Activated T-helper 1 cell treated with anti-CD3 and anti-CD28 coated beads, Interleukin-12 subunit alpha, Interleukin-12 subunit beta, Interleukin-2, Interleukin-4 antibody, amounts not matched to agents 30 ng/mL and 10 ng/mL and 1 ng/mL, durations not matched to agents 14 hours and 24 hours and 36 hours (primary cell): Measurements from ENCODE around the gene PLPPR2. TPM values are rescaled to one million over a fixed set of nuclear protein-coding genes. Genes with fewer than 3 reads are reported as not detected.
"Not testable (repeated sequence)": the region's sequence is repeated elsewhere in the genome, so short reads cannot be mapped to it uniquely, and the experiment has no call there.

Experiments used
- DNase-seq: peaks from one replicate; pipeline ENCODE4 v3.0.0; 2021; ENCODE audit warnings: low spot score
- H3K27ac Mint-ChIP-seq: one replicate; pipeline ENCODE4 v1.8.0; 2021; ENCODE audit warnings: mild to moderate bottlenecking, mixed read lengths
- H3K27me3 Mint-ChIP-seq: one replicate; pipeline ENCODE4 v1.8.0; 2022; ENCODE audit warnings: mild to moderate bottlenecking, moderate library complexity, mixed read lengths; ENCODE audit not compliant: insufficient read depth
- H3K36me3 Mint-ChIP-seq: one replicate; pipeline ENCODE4 v1.8.0; 2021; ENCODE audit warnings: low read depth, mixed read lengths
- H3K4me1 Mint-ChIP-seq: one replicate; pipeline ENCODE4 v1.8.0; 2021; ENCODE audit warnings: low read depth, mixed read lengths
- H3K4me3 Mint-ChIP-seq: one replicate; pipeline ENCODE4 v1.8.0; 2021; ENCODE audit warnings: mild to moderate bottlenecking, moderate library complexity, mixed read lengths
- H3K9me3 Mint-ChIP-seq: one replicate; pipeline ENCODE4 v1.8.0; 2021; ENCODE audit warnings: mixed read lengths
- intact Hi-C: fragments of 100-400 bp; cut with micrococcal nuclease; formaldehyde crosslinking; loops from one replicate; pipeline ENCODE4 v1.15.1; 2024
- total RNA-seq: library from RNA; stranded (reverse); gene quantifications from 2 replicates; pipeline ENCODE4 v1.2.3, GENCODE V29; 2022

Gene PLPPR2
- total RNA-seq, 1 donor from 2014 or later = 2.0 TPM

DNA sequence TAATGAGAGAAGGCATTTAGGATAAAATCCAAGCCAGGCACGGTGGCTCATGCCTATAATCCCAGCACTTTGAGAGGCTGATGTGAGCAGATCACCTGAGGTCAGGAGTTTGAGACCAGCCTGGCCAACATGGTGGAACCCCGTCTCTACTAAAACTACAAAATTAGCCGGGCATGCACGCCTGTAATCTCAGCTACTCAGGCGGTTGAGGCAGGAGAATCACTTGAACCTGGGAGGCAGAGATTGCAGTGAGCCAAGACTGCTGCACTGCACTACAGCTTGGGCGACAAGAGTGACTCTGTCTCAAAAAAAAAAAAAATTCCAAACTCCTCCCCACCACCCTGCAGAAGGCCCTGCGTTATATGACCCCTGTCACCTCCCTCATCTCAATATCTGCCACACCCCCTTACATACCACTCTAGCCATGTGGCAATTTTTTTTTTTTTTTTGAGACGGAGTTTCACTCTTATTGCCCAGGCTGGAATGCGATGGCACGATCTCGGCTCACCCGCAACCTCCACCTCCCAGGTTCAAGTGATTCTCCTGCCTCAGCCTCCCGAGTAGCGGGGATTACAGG lies 24.1 kb downstream of the PLPPR2 start:
- intact Hi-C loops, H3K27me3 Mint-ChIP-seq, H3K9me3 Mint-ChIP-seq, H3K4me3 Mint-ChIP-seq, DNase-seq: not testable (repeated sequence)
- peak overlapping the region; percentile 27 for H3K27ac Mint-ChIP-seq
- H3K36me3 Mint-ChIP-seq = peaks cover 19% of the 10 kb centered on the region
- peaks cover 36% of the 10 kb centered on the region for H3K4me1 Mint-ChIP-seq

DNA sequence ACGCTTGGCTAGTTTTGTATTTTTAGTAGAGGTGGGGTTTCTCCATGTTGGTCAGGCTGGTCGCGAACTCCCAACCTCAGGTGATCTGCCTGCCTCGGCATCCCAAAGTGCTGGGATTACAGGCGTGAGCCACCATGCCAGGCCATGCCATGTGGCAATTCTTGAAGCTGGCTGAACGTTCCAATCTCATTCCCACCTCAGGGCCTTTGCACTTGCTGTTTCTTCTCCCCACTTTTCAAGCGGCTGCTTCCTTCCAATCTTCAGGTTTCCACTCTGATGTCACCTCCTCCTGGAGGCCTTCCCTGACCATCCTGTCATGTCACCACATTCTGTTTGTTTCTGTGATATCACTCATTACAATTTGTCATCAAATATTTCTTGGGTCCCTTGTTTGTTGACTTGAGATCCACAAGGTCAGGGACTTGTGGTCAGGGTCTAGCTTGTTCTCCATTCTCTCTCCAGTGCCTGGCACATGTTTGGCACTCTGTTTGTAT lies 24.7 kb downstream of the PLPPR2 start:
- Mint-ChIP-seq H3K4me1 (peaks cover 36% of the 10 kb centered on the region), H3K4me3 (peak overlapping the region; percentile 88), H3K36me3 (peaks cover 19% of the 10 kb centered on the region), H3K27ac (peak overlapping the region; percentile 100), H3K9me3 (no peaks in the 10 kb centered on the region), H3K27me3 (peaks cover 13% of the 10 kb centered on the region)
- intact Hi-C loops = no loop called here
- DNase-seq = no peak

DNA sequence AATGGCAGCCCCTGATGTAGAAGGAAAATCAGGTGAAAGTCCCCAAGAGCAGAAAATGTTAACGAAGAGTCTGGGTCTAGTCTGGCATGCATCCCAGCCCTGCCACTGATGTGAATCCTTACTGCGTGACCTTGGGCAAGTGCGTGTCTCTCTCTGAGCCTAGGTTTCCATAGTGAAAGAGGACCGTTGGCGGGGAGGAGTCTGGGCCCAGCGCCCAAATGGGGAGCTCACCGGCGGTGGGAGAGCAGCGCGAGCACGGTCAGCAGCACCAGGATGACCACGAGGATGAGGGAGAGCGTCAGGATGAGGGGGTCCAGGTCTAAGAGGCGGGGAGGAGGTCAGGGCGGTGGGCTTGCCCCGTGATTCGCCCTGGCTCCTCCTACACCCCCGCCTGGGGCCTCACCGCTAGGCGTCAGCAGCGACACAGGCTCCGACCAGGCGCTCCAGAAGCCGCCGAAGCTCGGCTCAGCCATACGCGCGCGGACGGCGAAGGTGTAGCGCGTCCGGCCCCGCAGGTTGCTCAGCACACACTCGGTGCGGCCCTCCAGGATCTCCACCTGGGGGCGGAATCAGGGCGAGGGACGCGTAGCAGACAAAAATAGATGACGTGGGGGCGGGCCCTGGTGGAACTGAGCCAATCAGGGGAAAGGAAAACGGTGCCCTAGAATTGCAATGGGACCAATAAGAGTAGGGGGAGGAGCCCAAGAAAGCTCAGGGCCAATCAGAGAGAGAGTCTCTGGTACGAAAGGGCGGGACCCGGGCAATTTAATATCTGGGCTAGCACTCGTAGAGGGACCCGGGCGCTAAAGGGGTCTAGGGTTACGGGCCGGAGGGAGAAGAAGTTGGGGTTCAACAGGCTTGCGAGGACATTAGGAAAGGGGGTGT lies 25.7 kb downstream of the PLPPR2 start:
- H3K9me3 Mint-ChIP-seq = no peaks in the 10 kb centered on the region
- peaks cover 32% of the 10 kb centered on the region for H3K4me1 Mint-ChIP-seq
- H3K27me3 Mint-ChIP-seq = peaks cover 16% of the 10 kb centered on the region
- peak; percentile 96 for DNase-seq
- intact Hi-C loops = loop anchor here (1.0 kb wide), 6 partner anchors 35 to 258 kb away; partner anchors contain the start of genes CCDC159, ODAD3, PRKCSH and TMEM205
- H3K27ac Mint-ChIP-seq = peak overlapping the region; percentile 100
- peak overlapping the region; percentile 88 for H3K4me3 Mint-ChIP-seq
- H3K36me3 Mint-ChIP-seq = peaks cover 15% of the 10 kb centered on the region

DNA sequence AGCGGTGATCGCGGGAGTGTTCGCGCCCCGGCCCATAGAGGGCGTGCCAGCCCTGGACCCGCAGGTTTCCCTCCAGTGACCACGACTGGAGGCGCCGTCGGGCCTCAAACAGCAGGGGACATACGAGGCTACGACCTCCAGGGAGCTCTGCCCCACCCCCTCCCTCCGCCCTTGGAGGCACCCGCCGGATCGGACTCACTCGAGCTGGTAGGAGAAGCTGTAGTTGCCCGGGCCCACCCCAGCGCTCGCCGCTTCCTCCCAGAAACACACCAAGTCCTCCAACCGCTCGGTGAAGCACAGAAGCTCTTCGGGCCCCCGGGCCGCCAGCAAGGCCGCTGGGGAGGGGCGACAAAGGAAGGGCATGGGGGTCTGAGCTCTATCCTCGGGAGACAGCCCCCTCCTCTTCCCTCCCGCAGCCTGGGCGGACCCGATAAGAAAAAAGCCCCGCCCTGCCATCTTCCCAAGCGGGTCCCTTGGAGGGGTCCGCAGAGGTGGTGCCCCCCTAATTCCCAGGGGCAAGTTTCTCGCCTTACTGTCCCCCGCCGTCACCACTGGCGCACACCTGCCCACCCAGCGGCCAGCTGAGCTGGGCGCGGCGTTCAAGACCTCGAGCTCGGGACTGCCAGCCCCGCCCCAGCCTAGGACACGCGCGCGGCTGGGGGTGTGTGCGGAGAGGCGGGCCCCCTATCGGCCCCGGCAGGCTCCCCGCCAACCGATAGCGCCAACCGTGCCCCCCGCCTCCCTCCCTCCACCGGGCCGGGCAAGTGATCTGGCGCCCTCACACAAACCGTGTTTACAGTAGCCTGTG lies 27.9 kb downstream of the PLPPR2 start:
- Mint-ChIP-seq H3K9me3 (no peaks in the 10 kb centered on the region), H3K27me3 (peaks cover 22% of the 10 kb centered on the region), H3K27ac (peak overlapping the region; percentile 74), H3K36me3 (peaks cover 6% of the 10 kb centered on the region), H3K4me1 (peaks cover 19% of the 10 kb centered on the region), H3K4me3 (peak overlapping the region; percentile 80)
- DNase-seq = no peak
- intact Hi-C loops = loop anchor here (2.0 kb wide), 1 partner anchor 186 kb away; the partner anchor contains the start of gene KANK2

DNA sequence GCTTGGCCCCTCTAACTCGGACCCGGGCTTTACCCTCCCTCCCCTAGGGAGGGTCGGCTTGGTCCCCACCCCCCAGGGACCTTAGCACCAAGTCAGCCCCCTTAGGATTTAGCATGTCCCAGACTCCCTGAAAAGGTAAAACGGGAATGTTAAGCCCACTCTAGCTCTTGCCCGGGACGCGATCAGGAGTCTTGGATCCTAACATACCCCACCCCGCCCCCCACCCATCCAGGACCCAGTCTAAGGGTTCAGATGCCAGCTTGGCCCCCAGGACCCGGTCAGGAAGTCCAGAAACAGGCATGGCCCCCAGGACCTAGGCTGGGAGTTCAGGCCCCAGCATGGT lies 28.4 kb downstream of the PLPPR2 start:
- H3K4me3 Mint-ChIP-seq = no peak overlapping the region
- no peaks in the 10 kb centered on the region for H3K9me3 Mint-ChIP-seq
- intact Hi-C loops = loop anchor here (2.0 kb wide), 1 partner anchor 187 kb away; the partner anchor contains the start of gene KANK2
- H3K4me1 Mint-ChIP-seq = peaks cover 14% of the 10 kb centered on the region
- no peak for DNase-seq
- peaks cover 22% of the 10 kb centered on the region for H3K27me3 Mint-ChIP-seq
- no peak overlapping the region for H3K27ac Mint-ChIP-seq
- H3K36me3 Mint-ChIP-seq = peaks cover 5% of the 10 kb centered on the region

DNA sequence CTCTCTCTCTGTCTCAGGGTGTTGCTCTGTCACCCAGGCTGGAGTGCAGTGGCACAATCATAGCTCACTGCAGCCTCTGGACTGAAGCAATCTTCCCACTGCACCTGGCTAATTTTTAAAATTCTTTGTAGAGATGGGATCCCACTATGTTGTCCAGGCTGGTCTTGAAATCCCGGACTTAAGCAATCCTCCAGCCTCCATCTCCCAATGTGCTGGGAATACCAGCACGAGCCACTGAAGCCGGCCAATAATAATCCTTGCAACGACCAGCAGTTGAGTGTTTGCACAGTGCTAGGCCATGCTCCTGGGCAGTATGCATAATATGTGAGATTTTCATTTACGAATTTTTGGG lies 29.5 kb downstream of the PLPPR2 start:
- Mint-ChIP-seq H3K9me3 (no peaks in the 10 kb centered on the region), H3K36me3 (peaks cover 4% of the 10 kb centered on the region), H3K4me1 (peaks cover 8% of the 10 kb centered on the region), H3K4me3 (no peak overlapping the region), H3K27ac (no peak overlapping the region), H3K27me3 (peaks cover 22% of the 10 kb centered on the region)
- intact Hi-C loops = no loop called here
- no peak for DNase-seq

DNA sequence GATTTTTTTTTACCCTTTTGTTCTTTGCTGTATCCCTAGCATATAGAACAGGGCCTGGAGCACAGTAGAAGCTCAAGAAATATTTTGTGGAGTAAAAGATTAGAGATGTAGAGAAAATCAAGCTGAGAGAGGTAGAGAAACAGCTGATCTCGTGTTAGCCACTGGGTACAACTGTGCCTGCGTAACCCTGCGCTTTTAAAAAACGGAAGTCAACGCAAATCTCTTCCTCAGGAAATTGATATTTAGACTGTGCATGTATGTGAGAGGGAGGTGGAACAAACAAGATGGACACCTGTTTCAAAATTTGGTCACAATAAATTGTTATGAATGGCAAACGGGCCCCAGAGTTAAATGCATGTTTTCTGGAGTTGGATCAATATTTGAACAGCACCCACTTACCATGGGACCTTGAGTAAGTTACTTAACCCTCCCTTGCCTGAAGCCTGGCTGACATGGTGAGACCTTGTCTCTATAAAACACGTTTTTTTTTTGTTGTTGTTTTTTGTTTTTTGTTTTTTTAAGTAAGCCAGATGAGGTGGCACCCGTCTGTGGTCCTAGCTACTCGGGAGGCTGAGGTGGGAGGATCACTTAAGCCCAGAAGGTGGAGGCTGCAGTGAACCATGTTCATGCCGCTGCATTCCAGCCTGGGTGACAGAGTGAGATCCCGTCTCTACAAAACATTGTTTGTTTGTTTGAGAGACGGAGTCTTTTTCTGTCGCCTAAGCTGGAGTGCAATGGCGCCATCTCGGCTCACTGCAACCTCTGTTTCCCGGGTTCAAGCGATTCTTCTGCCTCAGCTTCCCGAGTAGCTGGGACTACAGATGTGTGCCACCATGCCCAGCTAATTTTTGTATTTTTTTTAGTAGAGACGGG lies 32.2 kb downstream of the PLPPR2 start:
- no peaks in the 10 kb centered on the region for H3K4me1 Mint-ChIP-seq
- no peak overlapping the region for H3K4me3 Mint-ChIP-seq
- intact Hi-C loops = no loop called here
- no peak for DNase-seq
- H3K27ac Mint-ChIP-seq = no peak overlapping the region
- H3K27me3 Mint-ChIP-seq = peaks cover 22% of the 10 kb centered on the region
- H3K9me3 Mint-ChIP-seq = no peaks in the 10 kb centered on the region
- H3K36me3 Mint-ChIP-seq = no peaks in the 10 kb centered on the region

DNA sequence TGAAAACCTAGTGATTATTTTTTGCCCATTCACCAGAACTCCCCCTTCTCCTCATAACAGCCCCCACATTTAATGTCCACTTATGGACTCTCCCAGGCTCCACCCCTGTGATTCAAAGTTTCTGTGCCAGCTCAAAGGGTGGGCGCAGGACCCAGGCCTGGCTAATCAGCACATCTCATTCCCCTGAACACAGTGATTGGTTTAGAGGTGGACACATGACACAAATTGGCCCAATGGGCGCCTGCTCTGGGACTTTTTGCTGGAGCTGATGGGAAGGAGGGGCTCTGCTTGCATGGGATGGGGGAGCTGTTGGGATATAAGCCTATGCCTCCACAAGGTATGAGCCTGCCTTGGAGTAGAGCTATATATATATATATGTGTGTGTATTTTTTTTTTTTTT lies 35.1 kb downstream of the PLPPR2 start:
- intact Hi-C loops = no loop called here
- Mint-ChIP-seq H3K4me1 (peaks cover 4% of the 10 kb centered on the region), H3K4me3 (no peak overlapping the region), H3K36me3 (no peaks in the 10 kb centered on the region), H3K27me3 (peaks cover 9% of the 10 kb centered on the region), H3K27ac (no peak overlapping the region), H3K9me3 (no peaks in the 10 kb centered on the region)
- DNase-seq = no peak

DNA sequence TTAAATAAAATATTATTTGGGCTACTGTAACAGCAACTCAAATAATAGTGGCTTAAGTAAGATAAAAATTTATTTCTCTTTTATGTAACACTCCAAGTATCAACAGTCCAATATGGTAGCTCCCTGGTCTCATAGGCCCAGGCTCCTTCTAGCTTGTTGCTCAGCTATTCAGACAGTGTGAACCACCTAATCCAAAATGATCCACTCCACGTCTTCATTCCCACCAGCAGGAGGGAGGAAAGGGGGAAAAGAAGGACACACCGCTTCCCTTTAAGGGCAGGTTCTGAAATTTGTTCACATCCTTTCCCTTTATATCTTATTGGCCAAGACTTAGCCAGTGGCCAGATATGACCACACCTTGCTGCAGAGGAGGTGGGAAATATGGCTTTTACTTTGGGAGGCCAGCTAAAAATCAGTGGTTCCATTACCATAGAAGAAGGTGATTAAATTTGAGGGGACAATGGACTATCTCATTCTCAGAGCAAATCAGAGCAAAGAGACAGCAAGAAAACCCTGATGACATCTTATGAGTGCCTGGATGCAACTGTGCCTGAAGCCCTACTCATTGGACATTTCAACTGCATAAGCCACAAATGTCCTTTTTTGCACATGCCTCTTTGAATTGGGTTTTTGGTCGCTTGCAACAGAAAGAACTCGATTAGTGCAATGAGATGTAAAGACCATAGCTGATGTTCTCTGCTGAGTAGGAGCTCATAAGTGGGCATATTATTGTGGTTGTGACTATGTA lies 35.9 kb downstream of the PLPPR2 start:
- DNase-seq = no peak
- no peak overlapping the region for H3K27ac Mint-ChIP-seq
- no peaks in the 10 kb centered on the region for H3K9me3 Mint-ChIP-seq
- peaks cover 9% of the 10 kb centered on the region for H3K27me3 Mint-ChIP-seq
- no peaks in the 10 kb centered on the region for H3K36me3 Mint-ChIP-seq
- H3K4me1 Mint-ChIP-seq = peaks cover 6% of the 10 kb centered on the region
- no peak overlapping the region for H3K4me3 Mint-ChIP-seq
- intact Hi-C loops = no loop called here

DNA sequence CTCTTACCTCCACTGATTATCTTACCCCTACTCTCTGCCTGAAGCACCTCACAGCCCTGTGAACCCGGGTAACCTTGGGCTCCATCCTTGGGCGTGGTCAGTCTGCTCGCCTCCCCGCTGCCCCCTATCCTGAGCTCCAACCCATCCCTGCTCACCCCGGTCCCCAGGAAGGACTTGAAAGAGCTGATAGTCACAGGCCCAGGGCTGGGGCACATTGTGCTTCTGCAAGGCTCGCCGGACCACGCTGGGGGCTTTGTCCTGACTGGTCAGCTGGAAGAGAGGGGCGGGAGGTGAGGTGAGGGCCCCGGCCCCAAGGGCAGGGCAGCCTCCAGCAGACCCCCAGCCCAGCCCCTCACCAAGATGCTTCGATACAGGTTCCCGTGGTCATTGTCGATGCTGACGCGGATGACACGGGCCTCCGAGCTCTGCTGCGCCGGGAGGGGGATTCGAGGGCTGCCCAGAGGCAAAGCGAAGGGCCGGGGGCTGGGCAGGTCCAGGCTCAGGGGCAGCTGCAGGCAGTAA lies 41.9 kb downstream of the PLPPR2 start:
- intact Hi-C loops = no loop called here
- Mint-ChIP-seq H3K9me3 (no peaks in the 10 kb centered on the region), H3K36me3 (no peaks in the 10 kb centered on the region), H3K4me1 (peaks cover 6% of the 10 kb centered on the region), H3K27ac (peak overlapping the region; percentile 44), H3K4me3 (no peak overlapping the region), H3K27me3 (peaks cover 7% of the 10 kb centered on the region)
- no peak for DNase-seq

DNA sequence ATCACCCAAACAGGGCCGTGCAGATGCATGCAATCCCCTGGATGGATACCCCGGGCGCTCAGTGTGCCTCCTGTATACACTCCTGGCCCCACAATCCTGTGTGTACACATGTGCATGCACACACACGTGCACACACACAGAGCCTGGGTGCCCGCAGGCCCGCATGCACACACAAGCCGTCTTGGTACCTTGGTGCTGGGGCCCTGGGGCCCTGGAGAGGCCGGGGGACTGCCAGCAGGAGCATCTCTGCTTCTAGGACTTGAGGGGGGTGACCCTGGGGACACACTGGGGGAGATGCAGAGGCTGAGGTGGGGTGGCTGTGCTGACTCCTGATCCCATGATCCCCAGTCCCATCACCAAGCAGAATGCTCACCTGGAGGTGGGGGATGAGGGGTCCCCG lies 44.4 kb downstream of the PLPPR2 start:
- DNase-seq = no peak
- peaks cover 7% of the 10 kb centered on the region for H3K27me3 Mint-ChIP-seq
- no peaks in the 10 kb centered on the region for H3K9me3 Mint-ChIP-seq
- H3K4me3 Mint-ChIP-seq = no peak overlapping the region
- intact Hi-C loops = no loop called here
- H3K36me3 Mint-ChIP-seq = no peaks in the 10 kb centered on the region
- H3K4me1 Mint-ChIP-seq = peaks cover 6% of the 10 kb centered on the region
- H3K27ac Mint-ChIP-seq = no peak overlapping the region
